Measurements from ENCODE around the gene BTN2A1.
A peak's percentile ranks its signal among the peaks of the same experiment; 100 is the strongest.
"Not testable (repeated sequence)": the region's sequence is repeated elsewhere in the genome, so short reads cannot be mapped to it uniquely, and the experiment has no call there.

The BTN2A1 gene

DNA sequence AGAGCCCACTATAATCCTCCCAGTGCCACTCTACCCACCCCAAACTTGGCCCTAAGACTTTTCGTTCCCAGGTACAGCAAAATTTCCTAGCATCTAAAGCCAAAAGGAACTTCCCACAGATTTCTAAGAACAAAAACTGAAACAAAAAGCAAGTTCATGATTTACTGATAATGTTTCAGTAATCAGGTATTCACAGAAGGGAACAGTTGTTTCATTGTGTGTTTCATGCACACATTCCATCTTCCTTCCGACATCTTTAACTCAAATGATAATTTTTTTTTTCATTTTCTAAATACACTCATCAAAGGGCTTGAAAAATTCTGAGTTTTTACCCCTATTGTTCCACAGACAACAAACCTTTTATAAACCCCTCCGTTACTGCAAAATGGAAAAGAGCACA, 36.4 kb downstream of the BTN2A1 start:
- DNase-seq (ENCODE audit: low spot score) = no peak

DNA sequence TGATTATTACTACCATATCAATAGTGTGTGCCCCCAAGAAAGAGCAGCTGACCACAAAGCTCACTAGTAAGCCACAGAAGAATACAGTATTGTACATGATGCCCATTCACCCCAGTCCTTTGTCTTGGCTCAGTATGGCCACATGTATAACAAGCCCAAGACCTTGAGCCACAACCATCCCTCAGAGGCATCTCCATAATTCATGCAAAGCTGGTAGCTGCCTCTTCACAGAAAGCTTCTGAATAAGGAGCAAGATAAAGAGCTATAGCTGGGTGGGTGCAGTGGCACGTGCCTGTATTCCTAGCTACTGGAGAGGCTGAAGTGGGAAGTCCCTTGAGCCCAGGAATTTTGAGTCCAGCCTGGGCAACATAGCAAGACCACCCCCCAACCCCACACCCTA, 37.5 kb downstream of the BTN2A1 start:
- DNase-seq (ENCODE audit: low spot score) = no peak

GRCh38 chr6:26497610-26498009, 39.9 kb downstream of the BTN2A1 start:
- DNase-seq (ENCODE audit: low spot score) = no peak

DNA sequence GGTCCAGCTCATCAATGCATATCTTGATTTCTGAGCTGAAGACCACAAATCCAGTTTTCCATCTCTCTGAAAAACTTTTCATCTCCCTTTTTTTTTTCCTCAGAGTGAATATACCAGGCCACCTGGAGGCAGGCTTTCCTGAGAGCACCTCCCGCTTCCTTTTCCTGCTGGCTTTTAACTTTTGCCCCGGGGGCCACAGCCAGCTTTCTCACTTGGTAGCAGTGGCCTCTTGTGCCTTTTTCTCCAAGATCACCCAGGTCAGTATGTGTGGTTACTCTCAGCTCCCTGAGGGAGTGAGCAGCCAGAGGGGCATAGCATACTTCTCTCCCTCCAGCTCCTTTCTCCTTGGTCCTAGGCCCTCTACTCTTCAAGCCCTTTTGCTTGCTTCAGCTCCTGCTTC, 42.3 kb downstream of the BTN2A1 start, which contains the start of gene BTN1A1:
Gene BTN1A1 (plus strand): TSS at position 202 of the 400 bp plus-strand sequence. CDS start 984 bp downstream, outside the sequence.
- DNase-seq (ENCODE audit: low spot score) = no peak

DNA sequence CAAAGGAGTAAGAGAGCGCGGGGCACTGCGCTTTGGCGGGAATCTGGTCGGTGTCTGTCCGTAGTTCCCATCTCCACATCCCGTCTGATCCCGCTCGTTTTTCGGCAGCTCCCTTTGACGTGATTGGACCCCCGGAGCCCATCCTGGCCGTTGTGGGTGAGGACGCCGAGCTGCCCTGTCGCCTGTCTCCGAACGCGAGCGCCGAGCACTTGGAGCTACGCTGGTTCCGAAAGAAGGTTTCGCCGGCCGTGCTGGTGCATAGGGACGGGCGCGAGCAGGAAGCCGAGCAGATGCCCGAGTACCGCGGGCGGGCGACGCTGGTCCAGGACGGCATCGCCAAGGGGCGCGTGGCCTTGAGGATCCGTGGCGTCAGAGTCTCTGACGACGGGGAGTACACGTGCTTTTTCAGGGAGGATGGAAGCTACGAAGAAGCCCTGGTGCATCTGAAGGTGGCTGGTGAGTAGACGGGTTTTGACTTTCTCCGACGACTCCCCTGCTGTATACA, 43.8 kb downstream of the BTN2A1 start:
- no peak for DNase-seq (ENCODE audit: low spot score)

- DNase-seq (ENCODE audit: low spot score) = no peak
These were observed 44.4 kb downstream of the BTN2A1 start for GRCh38 chr6:26502165-26502564.

- DNase-seq (ENCODE audit: low spot score) = no peak
These were observed 44.9 kb downstream of the BTN2A1 start for GRCh38 chr6:26502626-26503025.

- DNase-seq (ENCODE audit: low spot score) = no peak
These were observed 49.9 kb downstream of the BTN2A1 start for GRCh38 chr6:26507658-26508057.

- DNase-seq (ENCODE audit: low spot score) = not testable (repeated sequence)
These were observed 53.3 kb downstream of the BTN2A1 start for GRCh38 chr6:26511033-26511432.

DNA sequence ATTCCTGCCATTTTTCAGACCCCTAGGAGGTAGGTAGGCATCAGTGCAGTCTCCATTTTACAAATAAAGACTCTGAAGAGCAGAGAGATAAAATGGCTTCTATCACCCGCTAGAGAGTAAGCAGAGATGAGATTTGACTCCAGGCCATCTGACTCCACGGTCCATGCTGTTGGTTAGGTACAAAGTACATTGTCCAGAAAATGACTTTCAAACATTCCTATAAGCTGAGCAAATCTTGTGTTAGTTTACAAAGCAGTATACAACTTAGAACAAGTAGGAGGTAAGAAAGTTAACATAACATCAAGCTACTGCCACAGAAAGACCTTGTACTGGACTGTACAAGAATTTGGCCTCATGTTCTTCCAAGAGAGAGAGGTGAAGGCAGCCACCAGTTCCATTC, 57.2 kb downstream of the BTN2A1 start:
- peak; percentile 59 for DNase-seq (ENCODE audit: low spot score)

- no peak for DNase-seq (ENCODE audit: low spot score)
These were observed 59.0 kb downstream of the BTN2A1 start for GRCh38 chr6:26516481-26517427.

Data from HuH-7 (cell line).